ENCODE results near the gene LAMP5.

LAMP5 gene

GRCh38 chr20:9508240-9508661 lies 6.1 kb upstream of the LAMP5 start:
- no peak overlapping the region for H3K23ac ChIP-seq (ENCODE audit: low read depth, low read length, poor library complexity)
- H3K14ac ChIP-seq (ENCODE audit: low read length), result no peak overlapping the region
- H2BK15ac ChIP-seq (ENCODE audit: low read length), result peak overlapping the region; percentile 80
- H3K9me3 ChIP-seq (replicated peaks in 1 of 2; ENCODE audit: control insufficient read depth in 2 of 2, insufficient read depth in 1 of 2, low read depth in 1 of 2, low read length in 2 of 2), result peaks cover 0 to 7% of the 10 kb centered on the region in 2 donors
- no peak overlapping the region for H2AFZ ChIP-seq (ENCODE audit: low read length)
- H2BK5ac ChIP-seq (ENCODE audit: low read length), result no peak overlapping the region
- no peak overlapping the region for H4K8ac ChIP-seq (ENCODE audit: low read depth, low read length)
- no peak overlapping the region for H3K4ac ChIP-seq (ENCODE audit: low read length)
- H3K27me3 ChIP-seq (ENCODE audit: control insufficient read depth in 3 of 3, insufficient read depth in 3 of 3, low read depth in 1 of 3, low read length in 3 of 3), result peaks cover 28 to 88% (median 63%) of the 10 kb centered on the region in 3 experiments
- WGBS, 2 donors (ENCODE audit: extremely low coverage in 2 of 2, insufficient read length in 2 of 2, insufficient replicate concordance in 1 of 2), result no CpG with 5 or more reads among the region's 23 CpGs
- H2BK12ac ChIP-seq (ENCODE audit: low read length), result no peak overlapping the region
- H3K4me2 ChIP-seq (ENCODE audit: insufficient read depth, low read length, poor library complexity, severe bottlenecking), result peak overlapping the region; percentile 79
- no peak overlapping the region for H3K27ac ChIP-seq (replicated peaks; ENCODE audit: low read length)
- H3K36me3 ChIP-seq (replicated peaks in 1 of 2; ENCODE audit: control insufficient read depth in 2 of 2, insufficient read depth in 2 of 2, low read length in 2 of 2), result no peaks in the 10 kb centered on the region
- peak overlapping the region; percentile 79 for H3K18ac ChIP-seq (ENCODE audit: low read length)
- H3K4me1 ChIP-seq (ENCODE audit: control insufficient read depth in 2 of 2, insufficient read depth in 1 of 2, low read depth in 1 of 2, low read length in 2 of 2), result peaks cover 0 to 17% of the 10 kb centered on the region in 2 donors
- H2AK5ac ChIP-seq (ENCODE audit: low read depth, low read length), result peak overlapping the region; percentile 49
- H2BK120ac ChIP-seq (ENCODE audit: low read depth, low read length), result no peak overlapping the region
- DNase-seq (ENCODE audit: low spot score), result no peak
- H3K79me1 ChIP-seq (ENCODE audit: low read depth, low read length), result no peaks in the 10 kb centered on the region
- no peak overlapping the region for H3K9ac ChIP-seq (ENCODE audit: low read depth, low read length, poor library complexity)
- peak overlapping the region in 1 of 2 donors; percentile 59 for H3K4me3 ChIP-seq (ENCODE audit: low read length in 2 of 2)
- H4K91ac ChIP-seq (ENCODE audit: low read depth, low read length, poor library complexity), result no peak overlapping the region

- H4K8ac ChIP-seq (ENCODE audit: low read depth, low read length), result no peak overlapping the region
- H2BK15ac ChIP-seq (ENCODE audit: low read length), result peak overlapping the region; percentile 80
- peak overlapping the region; percentile 55 for H3K18ac ChIP-seq (ENCODE audit: low read length)
- DNase-seq (ENCODE audit: low spot score), result no peak
- H3K4me2 ChIP-seq (ENCODE audit: insufficient read depth, low read length, poor library complexity, severe bottlenecking), result peak overlapping the region; percentile 79
- H3K9ac ChIP-seq (ENCODE audit: low read depth, low read length, poor library complexity), result no peak overlapping the region
- peak overlapping the region; percentile 16 for H2BK120ac ChIP-seq (ENCODE audit: low read depth, low read length)
- WGBS, 2 donors (ENCODE audit: extremely low coverage in 2 of 2, insufficient read length in 2 of 2, insufficient replicate concordance in 1 of 2), result no CpG with 5 or more reads among the region's 30 CpGs
- no peak overlapping the region for H3K4ac ChIP-seq (ENCODE audit: low read length)
- H3K4me3 ChIP-seq (ENCODE audit: low read length in 2 of 2), result peak overlapping the region in 1 of 2 donors; percentile 47
- no peak overlapping the region for H4K91ac ChIP-seq (ENCODE audit: low read depth, low read length, poor library complexity)
- H3K27ac ChIP-seq (replicated peaks; ENCODE audit: low read length), result no peak overlapping the region
- H3K23ac ChIP-seq (ENCODE audit: low read depth, low read length, poor library complexity), result no peak overlapping the region
- H3K14ac ChIP-seq (ENCODE audit: low read length), result no peak overlapping the region
- H3K79me1 ChIP-seq (ENCODE audit: low read depth, low read length), result no peaks in the 10 kb centered on the region
- H2AK5ac ChIP-seq (ENCODE audit: low read depth, low read length), result no peak overlapping the region
- H3K4me1 ChIP-seq (ENCODE audit: control insufficient read depth in 2 of 2, insufficient read depth in 1 of 2, low read depth in 1 of 2, low read length in 2 of 2), result peaks cover 0 to 17% of the 10 kb centered on the region in 2 donors
- H3K9me3 ChIP-seq (replicated peaks in 1 of 2; ENCODE audit: control insufficient read depth in 2 of 2, insufficient read depth in 1 of 2, low read depth in 1 of 2, low read length in 2 of 2), result peaks cover 0 to 7% of the 10 kb centered on the region in 2 donors
- H3K27me3 ChIP-seq (ENCODE audit: control insufficient read depth in 3 of 3, insufficient read depth in 3 of 3, low read depth in 1 of 3, low read length in 3 of 3), result peaks cover 28 to 93% (median 63%) of the 10 kb centered on the region in 3 experiments
- peak overlapping the region; percentile 89 for H2BK12ac ChIP-seq (ENCODE audit: low read length)
- H2BK5ac ChIP-seq (ENCODE audit: low read length), result no peak overlapping the region
- no peak overlapping the region for H2AFZ ChIP-seq (ENCODE audit: low read length)
- no peaks in the 10 kb centered on the region for H3K36me3 ChIP-seq (replicated peaks in 1 of 2; ENCODE audit: control insufficient read depth in 2 of 2, insufficient read depth in 2 of 2, low read length in 2 of 2)
Measured at GRCh38 chr20:9508696-9509178, 5.7 kb upstream of the LAMP5 start.

GRCh38 chr20:9509246-9509645 lies 5.1 kb upstream of the LAMP5 start:
- Histone ChIP-seq H2BK120ac (ENCODE audit: low read depth, low read length) (no peak overlapping the region), H3K9me3 (replicated peaks in 1 of 2; ENCODE audit: control insufficient read depth in 2 of 2, insufficient read depth in 1 of 2, low read depth in 1 of 2, low read length in 2 of 2) (peaks cover 0 to 7% of the 10 kb centered on the region in 2 donors), H2AK5ac (ENCODE audit: low read depth, low read length) (no peak overlapping the region), H3K27ac (replicated peaks; ENCODE audit: low read length) (no peak overlapping the region), H3K4ac (ENCODE audit: low read length) (no peak overlapping the region), H3K23ac (ENCODE audit: low read depth, low read length, poor library complexity) (no peak overlapping the region), H3K36me3 (replicated peaks in 1 of 2; ENCODE audit: control insufficient read depth in 2 of 2, insufficient read depth in 2 of 2, low read length in 2 of 2) (no peaks in the 10 kb centered on the region), H4K91ac (ENCODE audit: low read depth, low read length, poor library complexity) (no peak overlapping the region), H2BK15ac (ENCODE audit: low read length) (no peak overlapping the region), H3K18ac (ENCODE audit: low read length) (no peak overlapping the region), H2BK5ac (ENCODE audit: low read length) (no peak overlapping the region), H4K8ac (ENCODE audit: low read depth, low read length) (no peak overlapping the region), H2BK12ac (ENCODE audit: low read length) (no peak overlapping the region), H3K4me2 (ENCODE audit: insufficient read depth, low read length, poor library complexity, severe bottlenecking) (no peak overlapping the region), H2AFZ (ENCODE audit: low read length) (no peak overlapping the region), H3K14ac (ENCODE audit: low read length) (no peak overlapping the region), H3K9ac (ENCODE audit: low read depth, low read length, poor library complexity) (no peak overlapping the region), H3K4me1 (ENCODE audit: control insufficient read depth in 2 of 2, insufficient read depth in 1 of 2, low read depth in 1 of 2, low read length in 2 of 2) (peaks cover 2 to 19% of the 10 kb centered on the region in 2 donors), H3K27me3 (ENCODE audit: control insufficient read depth in 3 of 3, insufficient read depth in 3 of 3, low read depth in 1 of 3, low read length in 3 of 3) (peaks cover 28 to 94% (median 66%) of the 10 kb centered on the region in 3 experiments), H3K4me3 (ENCODE audit: low read length in 2 of 2) (no peak overlapping the region), H3K79me1 (ENCODE audit: low read depth, low read length) (no peaks in the 10 kb centered on the region)
- DNase-seq (ENCODE audit: low spot score), result no peak
- WGBS, 2 donors (ENCODE audit: extremely low coverage in 2 of 2, insufficient read length in 2 of 2, insufficient replicate concordance in 1 of 2), result no CpG with 5 or more reads among the region's 4 CpGs

GRCh38 chr20:9510911-9511310 lies 3.5 kb upstream of the LAMP5 start:
- Histone ChIP-seq H2BK120ac (ENCODE audit: low read depth, low read length) (no peak overlapping the region), H4K91ac (ENCODE audit: low read depth, low read length, poor library complexity) (no peak overlapping the region), H3K9me3 (replicated peaks in 1 of 2; ENCODE audit: control insufficient read depth in 2 of 2, insufficient read depth in 1 of 2, low read depth in 1 of 2, low read length in 2 of 2) (peaks cover 0 to 4% of the 10 kb centered on the region in 2 donors), H3K14ac (ENCODE audit: low read length) (no peak overlapping the region), H3K9ac (ENCODE audit: low read depth, low read length, poor library complexity) (no peak overlapping the region), H2BK15ac (ENCODE audit: low read length) (no peak overlapping the region), H3K27me3 (ENCODE audit: control insufficient read depth in 3 of 3, insufficient read depth in 3 of 3, low read depth in 1 of 3, low read length in 3 of 3) (peaks cover 27 to 95% (median 66%) of the 10 kb centered on the region in 3 experiments), H3K4me2 (ENCODE audit: insufficient read depth, low read length, poor library complexity, severe bottlenecking) (no peak overlapping the region), H4K8ac (ENCODE audit: low read depth, low read length) (no peak overlapping the region), H3K23ac (ENCODE audit: low read depth, low read length, poor library complexity) (no peak overlapping the region), H3K4ac (ENCODE audit: low read length) (no peak overlapping the region), H2BK5ac (ENCODE audit: low read length) (no peak overlapping the region), H2AFZ (ENCODE audit: low read length) (no peak overlapping the region), H2BK12ac (ENCODE audit: low read length) (no peak overlapping the region), H3K36me3 (replicated peaks in 1 of 2; ENCODE audit: control insufficient read depth in 2 of 2, insufficient read depth in 2 of 2, low read length in 2 of 2) (no peaks in the 10 kb centered on the region), H3K4me3 (ENCODE audit: low read length in 2 of 2) (no peak overlapping the region), H3K79me1 (ENCODE audit: low read depth, low read length) (no peaks in the 10 kb centered on the region), H3K27ac (replicated peaks; ENCODE audit: low read length) (no peak overlapping the region), H3K18ac (ENCODE audit: low read length) (no peak overlapping the region), H2AK5ac (ENCODE audit: low read depth, low read length) (no peak overlapping the region), H3K4me1 (ENCODE audit: control insufficient read depth in 2 of 2, insufficient read depth in 1 of 2, low read depth in 1 of 2, low read length in 2 of 2) (peaks cover 10 to 26% of the 10 kb centered on the region in 2 donors)
- no peak for DNase-seq (ENCODE audit: low spot score)
- no CpG with 5 or more reads among the region's 5 CpGs for WGBS, 2 donors (ENCODE audit: extremely low coverage in 2 of 2, insufficient read length in 2 of 2, insufficient replicate concordance in 1 of 2)

All from neuronal stem cell (in vitro differentiated cells).